Mesothelial cell of epicardium (in vitro differentiated cells): ENCODE data around the gene MIS18A. TPM values are rescaled to one million over a fixed set of nuclear protein-coding genes. Genes with fewer than 3 reads are reported as not detected.
A peak's percentile ranks its signal among the peaks of the same experiment; 100 is the strongest.
"Not testable (repeated sequence)": the region's sequence is repeated elsewhere in the genome, so short reads cannot be mapped to it uniquely, and the experiment has no call there.

ENCODE experiments used
- DNase-seq, 2 experiments: peaks; one replicate each; pipeline ENCODE4 v3.0.0; 2021; ENCODE audit warnings: low spot score in 2 of 2; ENCODE audit not compliant: unreplicated experiment in 2 of 2
- H3K27ac Mint-ChIP-seq: 2 replicates; pipeline ENCODE4 v1.8.0; 2021; ENCODE audit warnings: mixed read lengths
- H3K27me3 Mint-ChIP-seq: 2 replicates; pipeline ENCODE4 v1.8.0; 2021; ENCODE audit warnings: low read depth, mixed read lengths
- H3K36me3 Mint-ChIP-seq: 2 replicates; pipeline ENCODE4 v1.8.0; 2021; ENCODE audit warnings: mixed read lengths
- H3K4me1 Mint-ChIP-seq: 2 replicates; pipeline ENCODE4 v1.8.0; 2021; ENCODE audit warnings: mixed read lengths
- H3K4me3 Mint-ChIP-seq: 2 replicates; pipeline ENCODE4 v1.8.0; 2021; ENCODE audit warnings: mild to moderate bottlenecking, moderate library complexity, mixed read lengths
- H3K9me3 Mint-ChIP-seq: 2 replicates; pipeline ENCODE4 v1.8.0; 2021; ENCODE audit warnings: mixed read lengths
- total RNA-seq: library from RNA; stranded (reverse); gene quantifications from 3 replicates; pipeline ENCODE4 v1.2.1, GENCODE V29; 2021
- TF ChIP-seq, protein P1 (sequence below): fragments of 200-600 bp; sonication (generic); IDR thresholded peaks from one replicate; pipeline ENCODE4 v1.5.0; 2021; ENCODE audit warnings: antibody characterized with exemption; ENCODE audit not compliant: unreplicated experiment

MIS18A gene
- total RNA-seq, 1 donor from 2014 or later = 19.0 TPM

DNA sequence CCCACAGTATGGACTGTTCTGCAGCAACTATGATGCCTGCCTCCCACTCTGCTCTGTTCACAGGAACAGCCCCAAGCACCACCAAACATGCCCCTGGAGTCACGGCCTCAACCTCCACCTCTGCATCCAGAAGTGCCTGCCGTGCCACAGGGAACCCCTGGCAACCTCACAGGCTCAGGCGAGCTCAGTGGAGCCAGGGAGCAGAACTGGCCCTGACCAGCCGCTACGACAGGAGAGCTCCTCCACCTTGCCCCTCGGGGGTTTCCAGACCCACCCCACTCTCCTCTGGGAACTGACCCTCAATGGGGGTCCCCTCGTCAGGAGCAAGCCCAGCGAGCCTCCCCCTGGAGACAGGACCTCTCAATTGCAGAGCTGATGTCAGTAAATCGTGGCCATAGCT is 32.8 kb upstream of the MIS18A start:
- TF ChIP-seq, protein P1, sequence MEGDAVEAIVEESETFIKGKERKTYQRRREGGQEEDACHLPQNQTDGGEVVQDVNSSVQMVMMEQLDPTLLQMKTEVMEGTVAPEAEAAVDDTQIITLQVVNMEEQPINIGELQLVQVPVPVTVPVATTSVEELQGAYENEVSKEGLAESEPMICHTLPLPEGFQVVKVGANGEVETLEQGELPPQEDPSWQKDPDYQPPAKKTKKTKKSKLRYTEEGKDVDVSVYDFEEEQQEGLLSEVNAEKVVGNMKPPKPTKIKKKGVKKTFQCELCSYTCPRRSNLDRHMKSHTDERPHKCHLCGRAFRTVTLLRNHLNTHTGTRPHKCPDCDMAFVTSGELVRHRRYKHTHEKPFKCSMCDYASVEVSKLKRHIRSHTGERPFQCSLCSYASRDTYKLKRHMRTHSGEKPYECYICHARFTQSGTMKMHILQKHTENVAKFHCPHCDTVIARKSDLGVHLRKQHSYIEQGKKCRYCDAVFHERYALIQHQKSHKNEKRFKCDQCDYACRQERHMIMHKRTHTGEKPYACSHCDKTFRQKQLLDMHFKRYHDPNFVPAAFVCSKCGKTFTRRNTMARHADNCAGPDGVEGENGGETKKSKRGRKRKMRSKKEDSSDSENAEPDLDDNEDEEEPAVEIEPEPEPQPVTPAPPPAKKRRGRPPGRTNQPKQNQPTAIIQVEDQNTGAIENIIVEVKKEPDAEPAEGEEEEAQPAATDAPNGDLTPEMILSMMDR = no peak
- H3K27ac Mint-ChIP-seq = no peak overlapping the region
- H3K4me1 Mint-ChIP-seq = no peaks in the 10 kb centered on the region
- H3K4me3 Mint-ChIP-seq = no peak overlapping the region
- peaks cover 12% of the 10 kb centered on the region for H3K36me3 Mint-ChIP-seq
- H3K27me3 Mint-ChIP-seq = no peaks in the 10 kb centered on the region
- H3K9me3 Mint-ChIP-seq = no peaks in the 10 kb centered on the region
- DNase-seq = peak in 1 of 2 experiments; percentile 24

DNA sequence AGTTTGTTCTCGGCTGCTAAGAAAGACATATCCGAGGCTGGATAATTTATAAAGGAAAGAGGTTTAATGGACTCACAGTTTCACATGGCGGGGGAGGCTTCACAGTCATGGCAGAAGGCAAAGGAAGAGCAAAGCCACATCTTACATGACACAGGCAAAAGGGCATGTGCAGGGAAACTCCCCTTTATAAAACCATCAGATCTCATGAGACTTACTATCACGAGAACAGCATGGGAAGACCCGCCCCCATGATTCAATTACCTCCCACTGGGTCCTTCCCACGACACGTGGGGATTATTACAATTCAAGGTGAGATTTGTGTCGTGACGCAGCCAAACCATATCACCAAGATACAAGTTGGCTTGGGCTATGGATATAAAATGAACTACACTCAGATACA is 32.1 kb upstream of the MIS18A start:
- peaks cover 12% of the 10 kb centered on the region for H3K36me3 Mint-ChIP-seq
- DNase-seq = peak in 1 of 2 experiments; percentile 7
- H3K27me3 Mint-ChIP-seq, H3K4me1 Mint-ChIP-seq, H3K27ac Mint-ChIP-seq, H3K9me3 Mint-ChIP-seq, H3K4me3 Mint-ChIP-seq: not testable (repeated sequence)

DNA sequence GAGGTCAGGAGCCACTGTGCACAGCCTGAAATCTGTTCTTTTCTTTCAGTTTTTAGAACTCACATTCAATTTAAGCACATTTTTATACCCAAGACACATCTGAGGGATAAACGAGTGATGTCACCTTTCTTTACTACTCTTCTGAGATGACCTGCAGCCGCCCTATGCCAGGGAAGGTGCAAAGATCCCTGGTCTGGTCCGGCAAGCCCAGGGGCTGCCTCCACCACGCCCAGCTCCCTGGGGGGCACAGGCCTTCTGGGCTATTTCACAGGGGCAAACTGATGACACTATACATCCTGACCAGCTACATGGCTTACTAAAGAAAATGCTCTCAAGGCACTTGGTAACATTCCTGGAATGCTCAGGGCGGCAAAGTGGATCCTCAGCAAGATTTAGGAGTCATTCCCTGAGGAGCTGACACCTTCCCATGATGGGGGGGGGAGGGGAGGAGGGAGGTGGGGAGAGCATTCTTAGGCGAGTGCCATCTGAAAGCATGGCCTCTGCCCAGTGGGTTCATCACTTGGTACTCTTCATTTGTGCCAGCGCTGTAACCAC is 31.1 kb upstream of the MIS18A start:
- H3K27ac Mint-ChIP-seq = no peak overlapping the region
- DNase-seq = peak in 1 of 2 experiments; percentile 13
- TF ChIP-seq, protein P1 = no peak
- H3K4me1 Mint-ChIP-seq = no peaks in the 10 kb centered on the region
- peaks cover 12% of the 10 kb centered on the region for H3K36me3 Mint-ChIP-seq
- H3K9me3 Mint-ChIP-seq = no peaks in the 10 kb centered on the region
- H3K27me3 Mint-ChIP-seq = no peaks in the 10 kb centered on the region
- H3K4me3 Mint-ChIP-seq = no peak overlapping the region

DNA sequence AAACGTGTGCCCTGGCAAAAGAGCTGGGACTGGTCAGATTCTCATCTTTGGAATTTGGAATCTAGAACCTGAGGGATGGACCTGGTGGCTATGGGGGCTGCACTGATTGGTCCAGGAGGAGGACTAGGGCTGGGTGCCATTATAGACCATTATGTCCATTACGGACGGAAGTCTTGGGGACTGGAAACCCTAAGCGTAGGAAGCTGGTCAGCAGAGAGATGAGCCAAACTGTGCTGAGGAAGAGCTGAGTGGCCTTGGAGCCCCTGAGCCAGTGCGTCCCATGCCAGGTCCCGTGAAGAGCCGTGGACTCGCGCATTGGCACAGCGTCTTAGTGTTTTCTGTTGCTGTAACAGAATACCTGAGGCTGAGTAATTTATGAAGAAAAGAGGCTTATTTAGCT is 29.8 kb upstream of the MIS18A start:
- TF ChIP-seq, protein P1 = no peak
- Mint-ChIP-seq H3K4me1 (no peaks in the 10 kb centered on the region), H3K36me3 (peaks cover 6% of the 10 kb centered on the region), H3K27ac (no peak overlapping the region), H3K9me3 (no peaks in the 10 kb centered on the region), H3K27me3 (no peaks in the 10 kb centered on the region), H3K4me3 (no peak overlapping the region)
- DNase-seq = peak in 1 of 2 experiments; percentile 20

DNA sequence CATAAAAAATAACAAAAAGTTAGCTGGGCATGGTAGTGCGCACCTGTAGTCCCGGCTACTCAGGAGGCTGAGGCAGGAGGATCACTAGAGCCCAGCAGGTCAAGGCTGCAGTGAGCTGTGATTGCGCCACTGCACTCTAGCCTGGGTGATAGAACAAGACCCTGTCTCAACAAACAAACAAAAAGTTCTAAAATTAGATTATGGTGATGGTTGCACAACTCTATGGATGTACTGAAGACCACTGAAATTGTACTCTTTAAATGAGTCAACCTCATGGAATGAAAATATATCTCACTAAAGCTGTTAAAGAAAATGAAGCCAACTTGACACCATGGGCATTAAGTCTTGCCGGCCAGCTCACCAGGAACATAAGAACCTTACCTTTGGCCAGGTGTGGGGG is 28.9 kb upstream of the MIS18A start:
- TF ChIP-seq, protein P1 = no peak
- no peaks in the 10 kb centered on the region for H3K27me3 Mint-ChIP-seq
- H3K4me1 Mint-ChIP-seq = no peaks in the 10 kb centered on the region
- no peaks in the 10 kb centered on the region for H3K9me3 Mint-ChIP-seq
- DNase-seq = no peak
- no peak overlapping the region for H3K27ac Mint-ChIP-seq
- peaks cover 6% of the 10 kb centered on the region for H3K36me3 Mint-ChIP-seq
- no peak overlapping the region for H3K4me3 Mint-ChIP-seq

DNA sequence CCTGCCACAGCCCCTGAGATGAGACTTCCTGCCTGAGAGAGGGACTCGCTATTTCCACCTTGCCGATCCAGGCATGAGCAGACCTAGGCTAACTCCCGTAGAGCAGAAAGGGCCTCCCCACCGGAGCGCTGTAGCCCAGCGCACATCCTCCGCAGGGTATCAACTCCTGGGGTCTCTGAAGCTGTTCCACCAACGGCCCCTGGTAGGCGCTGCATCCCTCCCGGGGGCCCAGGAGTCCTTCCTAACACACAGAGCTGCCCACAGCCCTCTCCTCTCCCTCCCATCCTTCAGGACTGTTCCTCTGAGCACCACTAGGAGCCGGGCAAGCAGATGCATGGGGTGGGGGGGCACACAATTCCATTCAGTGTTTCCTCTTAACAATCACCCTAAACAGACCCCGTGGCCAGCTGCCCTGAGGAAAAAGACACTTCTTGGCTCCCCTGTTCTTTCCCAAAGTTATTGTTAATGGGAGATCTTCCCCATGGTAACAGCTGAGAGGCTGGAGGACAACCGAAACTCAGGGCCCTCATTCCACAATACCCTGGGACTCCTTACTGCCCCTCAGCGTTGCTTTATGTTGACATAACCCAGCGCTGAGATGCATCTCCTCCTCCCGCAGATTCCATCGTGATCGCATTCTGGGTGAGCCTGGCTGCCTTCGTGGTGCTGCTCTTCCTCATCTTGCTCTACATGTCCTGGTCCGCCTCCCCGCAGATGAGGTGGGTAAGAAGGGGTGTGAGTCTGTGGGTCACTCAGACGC is 27.4 kb upstream of the MIS18A start:
- TF ChIP-seq, protein P1 = no peak
- Mint-ChIP-seq H3K4me1 (no peaks in the 10 kb centered on the region), H3K9me3 (no peaks in the 10 kb centered on the region), H3K4me3 (no peak overlapping the region), H3K36me3 (peaks cover 12% of the 10 kb centered on the region), H3K27me3 (no peaks in the 10 kb centered on the region), H3K27ac (no peak overlapping the region)
- DNase-seq = peak in 1 of 2 experiments; percentile 38
